Measurements from ENCODE around the gene NUCB2.

- TF ChIP-seq, protein P1, sequence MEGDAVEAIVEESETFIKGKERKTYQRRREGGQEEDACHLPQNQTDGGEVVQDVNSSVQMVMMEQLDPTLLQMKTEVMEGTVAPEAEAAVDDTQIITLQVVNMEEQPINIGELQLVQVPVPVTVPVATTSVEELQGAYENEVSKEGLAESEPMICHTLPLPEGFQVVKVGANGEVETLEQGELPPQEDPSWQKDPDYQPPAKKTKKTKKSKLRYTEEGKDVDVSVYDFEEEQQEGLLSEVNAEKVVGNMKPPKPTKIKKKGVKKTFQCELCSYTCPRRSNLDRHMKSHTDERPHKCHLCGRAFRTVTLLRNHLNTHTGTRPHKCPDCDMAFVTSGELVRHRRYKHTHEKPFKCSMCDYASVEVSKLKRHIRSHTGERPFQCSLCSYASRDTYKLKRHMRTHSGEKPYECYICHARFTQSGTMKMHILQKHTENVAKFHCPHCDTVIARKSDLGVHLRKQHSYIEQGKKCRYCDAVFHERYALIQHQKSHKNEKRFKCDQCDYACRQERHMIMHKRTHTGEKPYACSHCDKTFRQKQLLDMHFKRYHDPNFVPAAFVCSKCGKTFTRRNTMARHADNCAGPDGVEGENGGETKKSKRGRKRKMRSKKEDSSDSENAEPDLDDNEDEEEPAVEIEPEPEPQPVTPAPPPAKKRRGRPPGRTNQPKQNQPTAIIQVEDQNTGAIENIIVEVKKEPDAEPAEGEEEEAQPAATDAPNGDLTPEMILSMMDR (IDR thresholded peaks at IDR 0.05), result no peak
- TF ChIP-seq POLR2A (IDR thresholded peaks at IDR 0.05) (no peak), POLR2AphosphoS5 (IDR thresholded peaks at IDR 0.05) (no peak), EP300 (IDR thresholded peaks at IDR 0.05) (no peak)
These were observed 92.0 kb downstream of the NUCB2 start for GRCh38 chr11:17368551-17368950.
